GM10266 (cell line): ENCODE results near the gene NKD2.

Experiments
- DNase-seq: peaks from one replicate; pipeline ENCODE4 v3.0.0; 2012; ENCODE audit errors: extremely low spot score
- CTCF ChIP-seq: IDR thresholded peaks from 2 replicates; pipeline ENCODE4 v1.5.1; 2012; ENCODE audit warnings: mild to moderate bottlenecking, low read depth; ENCODE audit not compliant: control insufficient read depth, insufficient read depth; ENCODE audit errors: missing control alignments

Gene NKD2

GRCh38 chr5:1040571-1040970, 32.0 kb downstream of the NKD2 start:
- no peak for TF ChIP-seq CTCF
- no peak for DNase-seq

GRCh38 chr5:1041225-1042143, 32.9 kb downstream of the NKD2 start:
- no peak for TF ChIP-seq CTCF
- DNase-seq: no peak

- TF ChIP-seq CTCF: no peak
- no peak for DNase-seq
These were observed 34.0 kb downstream of the NKD2 start for GRCh38 chr5:1042626-1043025.

GRCh38 chr5:1043327-1043726, 34.7 kb downstream of the NKD2 start:
- TF ChIP-seq CTCF: no peak
- DNase-seq: no peak

- TF ChIP-seq CTCF: no peak
These were observed 35.5 kb downstream of the NKD2 start for GRCh38 chr5:1044117-1044516.

GRCh38 chr5:1045960-1046560, 37.5 kb downstream of the NKD2 start:
- TF ChIP-seq CTCF: no peak
- DNase-seq: no peak

More at GRCh38 chr5:1044117-1044516, 35.5 kb downstream of the NKD2 start:
- no peak for DNase-seq
